G401.6 (cell line): ENCODE results near the gene DHFR2.
"Not testable (repeated sequence)": the region's sequence is repeated elsewhere in the genome, so short reads cannot be mapped to it uniquely, and the experiment has no call there.

Experiments
- FAIRE-seq: peaks from 2 replicates; lab custom pipeline; 2012; peaks lifted over from hg19 to GRCh38; lab: Jason Lieb, UNC

The DHFR2 gene

GRCh38 chr3:94062513-94063404 is at the start of gene DHFR2, which contains the start of gene NSUN3:
Gene DHFR2, minus strand, starts transcription at chr3:94062916. Its CDS starts 1,405 bp downstream, at chr3:94061511.
Gene NSUN3, plus strand, starts transcription at chr3:94063061. Its CDS starts 66 bp downstream, at chr3:94063127.
- FAIRE-seq = peak; percentile 98

- FAIRE-seq = no peak
These were observed 48.1 kb upstream of the DHFR2 start for GRCh38 chr3:94110854-94111253.

- FAIRE-seq = not testable (repeated sequence)
These were observed 47.5 kb upstream of the DHFR2 start for GRCh38 chr3:94110232-94110631.

GRCh38 chr3:94106268-94106667 is 43.6 kb upstream of the DHFR2 start:
- FAIRE-seq = no peak

GRCh38 chr3:94101860-94102259 is 39.1 kb upstream of the DHFR2 start:
- FAIRE-seq = peak; percentile 87

GRCh38 chr3:94099311-94099710 is 36.6 kb upstream of the DHFR2 start:
- FAIRE-seq = no peak

GRCh38 chr3:94098452-94098851 is 35.7 kb upstream of the DHFR2 start:
- FAIRE-seq = no peak

GRCh38 chr3:94095111-94095510 is 32.4 kb upstream of the DHFR2 start:
- FAIRE-seq = no peak

GRCh38 chr3:94093151-94093550 is 30.4 kb upstream of the DHFR2 start:
- no peak for FAIRE-seq

GRCh38 chr3:94092086-94092485 is 29.4 kb upstream of the DHFR2 start:
- no peak for FAIRE-seq

- FAIRE-seq = no peak
These were observed 26.4 kb upstream of the DHFR2 start for GRCh38 chr3:94089126-94089525.

GRCh38 chr3:94083261-94083660 is 20.5 kb upstream of the DHFR2 start:
- no peak for FAIRE-seq

- FAIRE-seq = no peak
These were observed 19.7 kb upstream of the DHFR2 start for GRCh38 chr3:94082391-94082937.

- FAIRE-seq = no peak
These were observed 19.2 kb upstream of the DHFR2 start for GRCh38 chr3:94081884-94082283.

- FAIRE-seq = not testable (repeated sequence)
These were observed 17.8 kb upstream of the DHFR2 start for GRCh38 chr3:94080552-94080951.

- no peak for FAIRE-seq
These were observed 13.3 kb upstream of the DHFR2 start for GRCh38 chr3:94076055-94076454.

- FAIRE-seq = no peak
These were observed 9.1 kb upstream of the DHFR2 start for GRCh38 chr3:94071713-94072284.

GRCh38 chr3:94070341-94070911 is 7.7 kb upstream of the DHFR2 start:
- no peak for FAIRE-seq

- FAIRE-seq = peak; percentile 95
These were observed 6.6 kb upstream of the DHFR2 start for GRCh38 chr3:94069194-94069813.

GRCh38 chr3:94066506-94067500 is 4.1 kb upstream of the DHFR2 start:
- FAIRE-seq = no peak

- FAIRE-seq = no peak
These were observed 3.2 kb upstream of the DHFR2 start for GRCh38 chr3:94065819-94066480.
